ENCODE measurements around the gene RPS15A.
"Not testable (repeated sequence)": the region's sequence is repeated elsewhere in the genome, so short reads cannot be mapped to it uniquely, and the experiment has no call there.

DNA sequence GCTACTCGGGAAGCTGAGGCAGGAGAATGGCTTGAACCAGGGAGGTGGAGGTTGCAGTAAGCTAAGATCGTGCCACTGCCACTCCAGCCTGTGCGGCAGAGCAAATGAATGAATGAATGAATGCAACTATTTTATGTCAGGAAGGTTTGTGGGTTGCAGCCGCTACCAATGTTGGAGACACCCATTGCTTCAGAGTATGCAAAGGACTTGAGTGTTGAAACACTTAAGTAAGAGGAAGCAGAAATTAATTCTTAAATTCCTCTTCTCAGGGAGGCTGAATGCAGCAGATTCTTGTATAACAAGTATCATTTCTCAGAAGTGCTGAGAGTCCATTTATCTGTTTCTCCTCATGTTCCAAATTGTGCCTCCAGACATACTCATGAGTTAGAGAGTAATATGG is 15.5 kb downstream of the RPS15A start:
- not testable (repeated sequence) for TF ChIP-seq POLR2AphosphoS5 (IDR thresholded peaks at IDR 0.05; ENCODE audit: borderline replicate concordance, low read depth, low read length); EZH2 (IDR thresholded peaks at IDR 0.05); FOXP2 (optimal IDR thresholded peaks at IDR 0.05; ENCODE audit: control extremely low read depth, extremely low read length, insufficient read depth)

Measured in SK-N-MC (cell line).